ENCODE data around the gene NEUROD2. TPM values are rescaled to one million over a fixed set of nuclear protein-coding genes. Genes with fewer than 3 reads are reported as not detected.

Gene NEUROD2
- total RNA-seq, 1 donor = not detected

DNA sequence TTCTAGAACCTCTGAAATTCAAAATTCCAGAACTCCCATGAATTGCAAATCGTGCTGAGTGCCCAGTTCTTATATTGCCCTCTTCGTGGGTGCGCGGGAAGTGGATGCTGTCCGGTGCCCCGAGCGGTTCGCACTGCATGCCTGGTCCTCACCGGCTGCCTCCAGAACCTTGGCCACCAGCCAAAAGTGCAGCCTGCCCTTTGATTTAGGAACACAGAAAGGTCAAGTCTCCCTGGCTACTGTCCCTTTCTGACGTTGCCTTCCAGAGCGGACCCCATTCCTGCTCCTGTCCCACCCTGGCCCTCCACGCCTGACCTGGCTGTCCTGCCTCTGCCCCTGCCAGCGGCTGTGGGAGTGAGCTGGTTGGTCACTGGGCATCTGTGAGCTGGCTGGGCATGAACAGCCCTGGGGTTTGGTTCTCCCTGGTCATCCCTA is 9.7 kb downstream of the NEUROD2 start:
- DNase-seq (ENCODE audit: low read depth) = no peak
- TF ChIP-seq CTCF (IDR thresholded peaks at IDR 0.05; ENCODE audit: insufficient read depth, low read length) = no peak
- H3K4me3 ChIP-seq (ENCODE audit: low read depth, low read length) = no peak overlapping the region

DNA sequence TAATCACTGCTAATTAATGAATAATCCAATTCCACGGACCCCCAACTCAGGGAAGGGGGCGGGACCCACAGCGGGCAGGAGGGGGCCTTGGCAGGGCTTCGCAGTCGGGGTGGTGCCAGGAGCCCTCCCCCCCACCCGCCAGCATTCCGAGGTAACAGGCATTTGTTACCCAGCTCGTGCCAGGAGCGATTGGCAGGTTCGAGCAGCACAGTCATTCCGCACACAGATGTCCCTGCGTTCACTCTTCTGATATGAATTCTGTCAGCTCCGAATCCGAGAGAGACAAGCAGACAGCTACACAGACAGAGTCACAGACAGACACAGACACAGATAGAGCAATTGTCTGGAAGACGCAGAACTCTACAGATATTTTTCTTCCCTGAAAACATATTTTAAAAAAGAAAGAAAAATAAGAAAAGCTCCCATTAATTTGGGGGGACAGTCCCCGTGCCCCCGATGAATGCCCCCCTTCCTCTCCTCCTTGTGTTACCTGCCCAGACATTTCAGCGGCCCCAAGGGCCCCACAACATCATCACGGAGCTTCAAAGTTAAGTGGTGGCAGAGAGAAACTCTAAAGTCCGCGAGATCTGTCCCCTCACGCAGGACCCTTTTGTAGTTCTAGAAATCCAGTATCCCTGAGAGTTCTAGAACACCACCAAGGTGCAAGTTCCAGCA is 10.2 kb downstream of the NEUROD2 start:
- TF ChIP-seq CTCF (IDR thresholded peaks at IDR 0.05; ENCODE audit: insufficient read depth, low read length) = no peak
- H3K4me3 ChIP-seq (ENCODE audit: low read depth, low read length) = no peak overlapping the region
- DNase-seq (ENCODE audit: low read depth) = no peak

GRCh38 chr17:39596543-39597267 is 11.0 kb downstream of the NEUROD2 start:
- no peak for TF ChIP-seq CTCF (IDR thresholded peaks at IDR 0.05; ENCODE audit: insufficient read depth, low read length)
- no peak for DNase-seq (ENCODE audit: low read depth)
- H3K4me3 ChIP-seq (ENCODE audit: low read depth, low read length) = no peak overlapping the region

GRCh38 chr17:39595928-39596510 is 11.7 kb downstream of the NEUROD2 start:
- no peak for TF ChIP-seq CTCF (IDR thresholded peaks at IDR 0.05; ENCODE audit: insufficient read depth, low read length)
- no peak overlapping the region for H3K4me3 ChIP-seq (ENCODE audit: low read depth, low read length)
- DNase-seq (ENCODE audit: low read depth) = no peak

DNA sequence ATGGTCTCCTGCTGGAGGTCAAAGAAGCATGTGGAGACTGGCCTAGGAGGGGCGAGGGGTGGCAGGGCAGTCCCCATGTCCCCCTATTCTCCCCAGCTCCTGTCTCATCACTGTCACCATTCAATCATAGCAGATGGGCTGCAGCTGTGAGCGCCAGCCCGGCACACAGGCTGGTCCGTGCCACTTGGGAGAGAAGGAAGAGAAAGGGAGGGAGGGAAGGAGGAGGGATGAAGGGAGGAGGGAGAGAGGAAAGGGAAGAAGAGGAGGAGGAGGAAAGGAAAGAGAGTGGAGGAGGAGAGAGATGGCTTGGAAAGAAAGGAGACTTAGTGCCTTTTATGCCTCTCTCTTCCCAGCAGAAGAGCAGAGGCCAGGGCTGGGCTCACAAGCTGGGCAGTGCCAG is 12.4 kb downstream of the NEUROD2 start:
- DNase-seq (ENCODE audit: low read depth) = no peak
- TF ChIP-seq CTCF (IDR thresholded peaks at IDR 0.05; ENCODE audit: insufficient read depth, low read length) = no peak
- H3K4me3 ChIP-seq (ENCODE audit: low read depth, low read length) = no peak overlapping the region

- no peak overlapping the region for H3K4me3 ChIP-seq (ENCODE audit: low read depth, low read length)
- TF ChIP-seq CTCF (IDR thresholded peaks at IDR 0.05; ENCODE audit: insufficient read depth, low read length) = no peak
- DNase-seq (ENCODE audit: low read depth) = no peak
Measured at GRCh38 chr17:39593371-39593770, 14.3 kb downstream of the NEUROD2 start.
